ENCODE results near the gene HOXB8. TPM values are rescaled to one million over a fixed set of nuclear protein-coding genes. Genes with fewer than 3 reads are reported as not detected.

Gene HOXB8
- total and polyA plus RNA-seq, 2 donors (not counting 1 experiment from before 2014, with no cell fraction given), result 0.33 to 2.0 TPM

GRCh38 chr17:48589831-48590606, 25.1 kb downstream of the HOXB8 start, which contains the start of gene HOXB3:
HOXB3 (minus strand) TSS chr17:48590241; CDS start chr17:48552474, 37,767 bp downstream.
- Histone ChIP-seq H3K27me3 (ENCODE audit: control insufficient read depth, insufficient read depth, low read length) (no peaks in the 10 kb centered on the region), H3K9ac (ENCODE audit: insufficient read depth, low read length) (peak within 1 kb of the TSS; percentile 94), H3K27ac (ENCODE audit: insufficient read depth, low read length) (peak within 1 kb of the TSS; percentile 98), H3K4me2 (ENCODE audit: extremely low read depth, insufficient read depth, low read length) (peak within 1 kb of the TSS; percentile 98), H3K4me1 (ENCODE audit: control insufficient read depth, extremely low read depth, insufficient read depth, low read length) (no peaks in the 10 kb centered on the region), H3K36me3 (ENCODE audit: control insufficient read depth, insufficient read depth, low read length) (peaks cover 5% of the 10 kb centered on the region), H3K4me3 (replicated peaks in 1 of 4; ENCODE audit: control extremely low read depth in 1 of 4, insufficient read depth in 1 of 4, low read depth in 3 of 4, low read length in 4 of 4) (peak within 1 kb of the TSS; percentile 83 to 98 (median 92)), H4K20me1 (ENCODE audit: control insufficient read depth, extremely low read depth, insufficient read depth, low read length) (no peaks in the 10 kb centered on the region), H3K9me3 (ENCODE audit: control insufficient read depth, insufficient read depth, low read depth, low read length) (no peaks in the 10 kb centered on the region), H3K79me2 (ENCODE audit: control insufficient read depth, insufficient read depth, low read length) (peaks cover 97% of the 10 kb centered on the region), H2AFZ (ENCODE audit: low read length) (no peak within 1 kb of the TSS)
- no peak for TF ChIP-seq CTCF (conservative IDR thresholded peaks at IDR 0.05 in 1 of 2, IDR thresholded peaks at IDR 0.05 in 1 of 2; ENCODE audit: low read depth in 1 of 2, low read length in 2 of 2)
- DNase-seq (ENCODE audit: low read depth in 2 of 2), result peak in 1 of 2 donors; percentile 80

- H3K4me2 ChIP-seq (ENCODE audit: extremely low read depth, insufficient read depth, low read length), result peak overlapping the region; percentile 98
- no peak for TF ChIP-seq CTCF (conservative IDR thresholded peaks at IDR 0.05 in 1 of 2, IDR thresholded peaks at IDR 0.05 in 1 of 2; ENCODE audit: low read depth in 1 of 2, low read length in 2 of 2)
- TF ChIP-seq EZH2 (IDR thresholded peaks at IDR 0.05; ENCODE audit: low read length, missing control alignments), result no peak
- H2AFZ ChIP-seq (ENCODE audit: low read length), result no peak overlapping the region
- H3K4me3 ChIP-seq (replicated peaks in 1 of 4; ENCODE audit: control extremely low read depth in 1 of 4, insufficient read depth in 1 of 4, low read depth in 3 of 4, low read length in 4 of 4), result peak overlapping the region; percentile 83 to 98 (median 92)
- H3K4me1 ChIP-seq (ENCODE audit: control insufficient read depth, extremely low read depth, insufficient read depth, low read length), result peaks cover under 1% of the 10 kb centered on the region
- H3K27me3 ChIP-seq (ENCODE audit: control insufficient read depth, insufficient read depth, low read length), result no peaks in the 10 kb centered on the region
- H3K79me2 ChIP-seq (ENCODE audit: control insufficient read depth, insufficient read depth, low read length), result peaks cover 97% of the 10 kb centered on the region
- H4K20me1 ChIP-seq (ENCODE audit: control insufficient read depth, extremely low read depth, insufficient read depth, low read length), result no peaks in the 10 kb centered on the region
- peak overlapping the region; percentile 98 for H3K27ac ChIP-seq (ENCODE audit: insufficient read depth, low read length)
- DNase-seq (ENCODE audit: low read depth in 2 of 2), result peak in 1 of 2 donors; percentile 49
- H3K9me3 ChIP-seq (ENCODE audit: control insufficient read depth, insufficient read depth, low read depth, low read length), result no peaks in the 10 kb centered on the region
- peak overlapping the region; percentile 94 for H3K9ac ChIP-seq (ENCODE audit: insufficient read depth, low read length)
- H3K36me3 ChIP-seq (ENCODE audit: control insufficient read depth, insufficient read depth, low read length), result peaks cover 5% of the 10 kb centered on the region
These were observed 25.8 kb downstream of the HOXB8 start for GRCh38 chr17:48589060-48589830.

- Histone ChIP-seq H2AFZ (ENCODE audit: low read length) (no peak overlapping the region), H3K4me3 (replicated peaks in 1 of 4; ENCODE audit: control extremely low read depth in 1 of 4, insufficient read depth in 1 of 4, low read depth in 3 of 4, low read length in 4 of 4) (peak overlapping the region; percentile 83 to 98 (median 92)), H3K4me2 (ENCODE audit: extremely low read depth, insufficient read depth, low read length) (peak overlapping the region; percentile 98), H4K20me1 (ENCODE audit: control insufficient read depth, extremely low read depth, insufficient read depth, low read length) (no peaks in the 10 kb centered on the region), H3K9ac (ENCODE audit: insufficient read depth, low read length) (peak overlapping the region; percentile 94), H3K4me1 (ENCODE audit: control insufficient read depth, extremely low read depth, insufficient read depth, low read length) (peaks cover 6% of the 10 kb centered on the region), H3K36me3 (ENCODE audit: control insufficient read depth, insufficient read depth, low read length) (peaks cover 5% of the 10 kb centered on the region), H3K79me2 (ENCODE audit: control insufficient read depth, insufficient read depth, low read length) (peaks cover 100% of the 10 kb centered on the region), H3K27me3 (ENCODE audit: control insufficient read depth, insufficient read depth, low read length) (no peaks in the 10 kb centered on the region), H3K9me3 (ENCODE audit: control insufficient read depth, insufficient read depth, low read depth, low read length) (no peaks in the 10 kb centered on the region), H3K27ac (ENCODE audit: insufficient read depth, low read length) (peak overlapping the region; percentile 98)
- TF ChIP-seq EZH2 (IDR thresholded peaks at IDR 0.05; ENCODE audit: low read length, missing control alignments) (no peak), CTCF (conservative IDR thresholded peaks at IDR 0.05 in 1 of 2, IDR thresholded peaks at IDR 0.05 in 1 of 2; ENCODE audit: low read depth in 1 of 2, low read length in 2 of 2) (no peak)
- DNase-seq (ENCODE audit: low read depth in 2 of 2), result peak in 1 of 2 donors; percentile 48
These were observed 26.6 kb downstream of the HOXB8 start for GRCh38 chr17:48588528-48588927.

Measured in fibroblast of lung (primary cell).